IMR-90 (cell line): ENCODE results near the gene CDK11B. TPM values are rescaled to one million over a fixed set of nuclear protein-coding genes. Genes with fewer than 3 reads are reported as not detected.

ENCODE experiments used
- ATAC-seq: fragments of 200-7000 bp; cut with Tn5 transposase; 2 replicates; pipeline ENCODE4 v1.9.1; 2020; ENCODE audit warnings: low read depth, mild to moderate bottlenecking, moderate library complexity
- BruUV-seq: library from RNA; stranded (reverse); fragments of 400-500 nt; replicated peaks from 2 replicates; lab custom pipeline; 2021; lab: Mats Ljungman, UMichigan
- CTCF ChIA-PET: fragments of 300-600 bp; formaldehyde crosslinking; extraction: SDS; loops from one replicate; lab custom pipeline; 2021; ENCODE audit warnings: antibody characterized with exemption; lab: Yijun Ruan, JAX
- POLR2A ChIA-PET: fragments of 300-600 bp; sonication (Branson Sonifier 250); formaldehyde crosslinking; loops from one replicate; lab custom pipeline; 2022; ENCODE audit warnings: antibody characterized with exemption; ENCODE audit not compliant: unreplicated experiment; lab: Charles Lee
- DNase-seq: peaks from one replicate; pipeline ENCODE4 v3.0.0; 2013
- H2AFZ ChIP-seq: replicated peaks from 2 replicates; pipeline ENCODE3; 2013; ENCODE audit warnings: low read length, mild to moderate bottlenecking; ENCODE audit not compliant: poor library complexity
- H2AK5ac ChIP-seq: 2 replicates; pipeline ENCODE4 v1.6.1; 2013; ENCODE audit warnings: low read depth, low read length, inconsistent platforms
- H2AK9ac ChIP-seq: replicated peaks from 2 replicates; pipeline ENCODE3; 2013; ENCODE audit warnings: mild to moderate bottlenecking, low read depth, low read length, moderate library complexity; ENCODE audit not compliant: poor library complexity
- H2BK120ac ChIP-seq: 2 replicates; pipeline ENCODE4 v1.6.1; 2013; ENCODE audit warnings: low read depth, low read length, inconsistent platforms
- H2BK15ac ChIP-seq: 3 replicates; pipeline ENCODE4 v1.6.1; 2013; ENCODE audit warnings: low read depth, low read length, inconsistent platforms
- H2BK20ac ChIP-seq: 2 replicates; pipeline ENCODE4 v1.6.1; 2013; ENCODE audit warnings: low read depth, mild to moderate bottlenecking, inconsistent platforms, low read length, moderate library complexity
- H2BK5ac ChIP-seq: 2 replicates; pipeline ENCODE4 v1.6.1; 2013; ENCODE audit warnings: mild to moderate bottlenecking, low read depth, low read length, inconsistent platforms; ENCODE audit not compliant: poor library complexity, severe bottlenecking
- H3K14ac ChIP-seq: replicated peaks from 2 replicates; pipeline ENCODE4 v1.6.1; 2013; ENCODE audit warnings: low read depth, low read length, inconsistent platforms
- H3K18ac ChIP-seq: 2 replicates; pipeline ENCODE4 v1.6.1; 2013; ENCODE audit warnings: low read depth, low read length, control low read depth
- H3K23ac ChIP-seq: 2 replicates; pipeline ENCODE4 v1.6.1; 2013; ENCODE audit warnings: low read depth, low read length, inconsistent platforms
- H3K27ac ChIP-seq: 2 replicates; pipeline ENCODE4 v1.5.1; 2013; ENCODE audit warnings: mild to moderate bottlenecking, control low read depth, low read length; ENCODE audit not compliant: insufficient read depth
- H3K27me3 ChIP-seq: 2 replicates; pipeline ENCODE4 v1.6.1; 2013; ENCODE audit warnings: low read length; ENCODE audit not compliant: control insufficient read depth, insufficient read depth
- H3K36me3 ChIP-seq: 2 replicates; pipeline ENCODE4 v1.6.1; 2013; ENCODE audit warnings: low read length, mixed read lengths; ENCODE audit not compliant: control insufficient read depth, insufficient read depth
- H3K4ac ChIP-seq: 2 replicates; pipeline ENCODE4 v1.6.1; 2013; ENCODE audit warnings: low read depth, low read length, inconsistent platforms
- H3K4me1 ChIP-seq: 2 replicates; pipeline ENCODE4 v1.6.1; 2013; ENCODE audit warnings: low read length, mixed read lengths; ENCODE audit not compliant: control insufficient read depth, insufficient read depth
- H3K4me2 ChIP-seq: 2 replicates; pipeline ENCODE4 v1.6.1; 2013; ENCODE audit warnings: low read depth, mild to moderate bottlenecking, control low read depth, low read length, moderate library complexity
- H3K4me3 ChIP-seq: 2 replicates; pipeline ENCODE4 v1.5.1; 2013; ENCODE audit warnings: low read depth, mild to moderate bottlenecking, control low read depth, low read length, moderate library complexity; ENCODE audit not compliant: insufficient read depth
- H3K56ac ChIP-seq: 2 replicates; pipeline ENCODE4 v1.6.1; 2013; ENCODE audit warnings: low read length, inconsistent platforms; ENCODE audit not compliant: insufficient read depth; ENCODE audit errors: extremely low read depth
- H3K79me1 ChIP-seq, 2 experiments: 2 replicates each; pipeline ENCODE4 v1.6.1; 2013; ENCODE audit warnings: low read length in 2 of 2, inconsistent platforms in 1 of 2, low read depth in 1 of 2
- H3K9ac ChIP-seq: 2 replicates; pipeline ENCODE4 v1.6.1; 2013; ENCODE audit warnings: low read depth, low read length, control low read depth
- H3K9me1 ChIP-seq: 2 replicates; pipeline ENCODE4 v1.6.1; 2013; ENCODE audit warnings: low read length, inconsistent platforms; ENCODE audit not compliant: insufficient read depth
- H3K9me3 ChIP-seq: 2 replicates; pipeline ENCODE4 v1.6.1; 2013; ENCODE audit warnings: low read length; ENCODE audit not compliant: control insufficient read depth, insufficient read depth
- H4K20me1 ChIP-seq: 2 replicates; pipeline ENCODE4 v1.6.1; 2013; ENCODE audit warnings: low read length, inconsistent platforms; ENCODE audit not compliant: insufficient read depth
- H4K5ac ChIP-seq: 2 replicates; pipeline ENCODE4 v1.6.1; 2013; ENCODE audit warnings: mild to moderate bottlenecking, low read depth, low read length, control low read depth
- H4K8ac ChIP-seq, 2 experiments: 2 replicates each; pipeline ENCODE4 v1.6.1; 2013; ENCODE audit warnings: low read depth in 2 of 2, low read length in 2 of 2, control low read depth in 1 of 2, inconsistent platforms in 1 of 2
- H4K91ac ChIP-seq: 2 replicates; pipeline ENCODE4 v1.6.1; 2013; ENCODE audit warnings: low read depth, low read length, inconsistent platforms; ENCODE audit not compliant: insufficient read depth
- FOS ChIP-seq: fragments of 150-350 bp; IDR thresholded peaks from 2 replicates; pipeline ENCODE4 v1.6.1; 2016; ENCODE audit warnings: low read depth, low read length
- RAD21 ChIP-seq: IDR thresholded peaks from 2 replicates; pipeline ENCODE4 v1.6.1; 2012; ENCODE audit warnings: low read length, improper control_type of control experiment
- WGBS, 2 experiments: methylation state at CpG; one replicate each; pipeline versions ENCODE4 v1.1.5 to v1.1.7; 2013; ENCODE audit warnings: missing lambda C conversion rate in 2 of 2; ENCODE audit not compliant: insufficient read length in 1 of 2; ENCODE audit errors: extremely low coverage in 2 of 2; 5-methylcytosine and 5-hydroxymethylcytosine counted together
- dilution Hi-C: fragments of 300-500 bp; cut with HindIII; formaldehyde crosslinking; loops from one replicate; pipeline ENCODE4 v1.14.3; 2018; ENCODE audit warnings: low sequenced_read_pairs; ENCODE audit not compliant: unreplicated experiment
- in situ Hi-C: fragments of 300-500 bp; cut with MboI; formaldehyde crosslinking; loops from 3 replicates; pipeline ENCODE4 v1.14.3; 2019; ENCODE audit warnings: low sequenced_read_pairs, inconsistent platforms, mixed read lengths
- intact Hi-C: fragments of 100-400 bp; cut with micrococcal nuclease; formaldehyde crosslinking; loops from 2 replicates; pipeline ENCODE4 v1.10.0; 2022
- polyA plus RNA-seq, 3 experiments: library from polyadenylated mRNA; depleted of rRNA; stranded (reverse); fragments of >200 nt; gene quantifications; 2 replicates each; pipeline ENCODE4 v1.2.3, GENCODE V29; 2012; ENCODE audit warnings: low replicate concordance in 1 of 3
- total RNA-seq: library from RNA; depleted of rRNA; stranded (reverse); fragments of >200 nt; gene quantifications from 2 replicates; pipeline ENCODE4 v1.2.3, GENCODE V29; 2012
- TF ChIP-seq, protein P1 (sequence below): conservative IDR thresholded peaks from 2 replicates; pipeline ENCODE4 v1.5.1; 2012; ENCODE audit warnings: mild to moderate bottlenecking, low read depth, low read length, improper control_type of control experiment

Gene CDK11B
- total and polyA plus RNA-seq, 2 of the 4 experiments (the other 2 are of a cell fraction): 8.2 to 19.1 TPM

DNA sequence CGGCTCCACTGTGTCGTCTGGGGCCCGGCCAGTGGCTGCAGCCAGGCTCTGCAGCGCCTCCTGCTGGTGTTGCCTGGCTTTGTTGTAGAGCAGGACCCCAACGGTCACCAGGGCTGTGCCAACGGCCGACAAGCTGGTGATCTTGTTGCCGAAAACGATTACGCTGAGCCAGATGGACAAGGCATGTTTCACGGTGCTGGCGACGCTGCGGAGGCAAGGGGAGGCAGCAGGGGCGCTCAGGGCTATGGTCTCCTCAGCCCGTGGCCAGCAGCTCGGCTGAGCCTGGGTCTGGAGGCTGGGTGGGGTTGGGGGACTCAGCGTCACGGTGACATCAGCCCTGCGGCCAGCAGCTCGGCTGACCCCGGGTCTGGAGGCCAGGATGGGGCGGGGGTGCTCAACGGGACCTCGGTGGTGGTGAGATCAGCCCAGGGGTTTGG lies 7.0 kb upstream of the CDK11B start:
- ATAC-seq (no peak), DNase-seq (no peak)
- no peak overlapping the region for H3K4me3 ChIP-seq
- no peak overlapping the region for H3K4me2 ChIP-seq
- POLR2A ChIA-PET: no interaction called here
- no peak overlapping the region for H4K5ac ChIP-seq
- peaks cover 41% of the 10 kb centered on the region for H3K36me3 ChIP-seq
- intact Hi-C loops: no loop called here
- no peak overlapping the region for H3K18ac ChIP-seq
- no peaks in the 10 kb centered on the region for H4K20me1 ChIP-seq
- no peak overlapping the region for H2AK5ac ChIP-seq
- H2AK9ac ChIP-seq: peak overlapping the region; percentile 28
- no peak overlapping the region for H2BK5ac ChIP-seq
- H3K14ac ChIP-seq: no peak overlapping the region
- no peak overlapping the region for H4K91ac ChIP-seq
- peak overlapping the region; percentile 43 for H2AFZ ChIP-seq
- no peak overlapping the region for H3K9ac ChIP-seq
- TF ChIP-seq FOS: no peak
- TF ChIP-seq RAD21: 0 out of 2 replicates have a peak, but pooled peaks have one; percentile 6
- TF ChIP-seq, protein P1, sequence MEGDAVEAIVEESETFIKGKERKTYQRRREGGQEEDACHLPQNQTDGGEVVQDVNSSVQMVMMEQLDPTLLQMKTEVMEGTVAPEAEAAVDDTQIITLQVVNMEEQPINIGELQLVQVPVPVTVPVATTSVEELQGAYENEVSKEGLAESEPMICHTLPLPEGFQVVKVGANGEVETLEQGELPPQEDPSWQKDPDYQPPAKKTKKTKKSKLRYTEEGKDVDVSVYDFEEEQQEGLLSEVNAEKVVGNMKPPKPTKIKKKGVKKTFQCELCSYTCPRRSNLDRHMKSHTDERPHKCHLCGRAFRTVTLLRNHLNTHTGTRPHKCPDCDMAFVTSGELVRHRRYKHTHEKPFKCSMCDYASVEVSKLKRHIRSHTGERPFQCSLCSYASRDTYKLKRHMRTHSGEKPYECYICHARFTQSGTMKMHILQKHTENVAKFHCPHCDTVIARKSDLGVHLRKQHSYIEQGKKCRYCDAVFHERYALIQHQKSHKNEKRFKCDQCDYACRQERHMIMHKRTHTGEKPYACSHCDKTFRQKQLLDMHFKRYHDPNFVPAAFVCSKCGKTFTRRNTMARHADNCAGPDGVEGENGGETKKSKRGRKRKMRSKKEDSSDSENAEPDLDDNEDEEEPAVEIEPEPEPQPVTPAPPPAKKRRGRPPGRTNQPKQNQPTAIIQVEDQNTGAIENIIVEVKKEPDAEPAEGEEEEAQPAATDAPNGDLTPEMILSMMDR: peak; percentile 27
- no peak overlapping the region for H2BK120ac ChIP-seq
- H3K9me3 ChIP-seq: no peaks in the 10 kb centered on the region
- H3K4me1 ChIP-seq: peaks cover 6% of the 10 kb centered on the region
- dilution Hi-C loops: no loop called here
- in situ Hi-C loops: no loop called here
- H3K4ac ChIP-seq: no peak overlapping the region
- 81% methylated on average over 13 of the region's 25 CpGs; no CpG with 5 or more reads in 1 of the 2 experiments for WGBS, 2 experiments
- CTCF ChIA-PET: interaction anchor here (0.5 kb wide), 1 partner anchor 111 kb away, joined by 6 read pairs; no protein-coding TSS in a partner anchor
- no peak overlapping the region for H3K56ac ChIP-seq
- H3K27me3 ChIP-seq: no peaks in the 10 kb centered on the region
- no peak overlapping the region for H4K8ac ChIP-seq
- no peaks in the 10 kb centered on the region; the same call in 1 of the 2 replicates for H3K9me1 ChIP-seq
- no peak overlapping the region for H3K27ac ChIP-seq
- no peak overlapping the region for H2BK15ac ChIP-seq
- peaks cover 0 to 7% of the 10 kb centered on the region in 2 experiments; a peak in 1 of 4 replicates for H3K79me1 ChIP-seq
- BruUV-seq: no TSS peak
- no peak overlapping the region for H3K23ac ChIP-seq
- no peak overlapping the region for H2BK20ac ChIP-seq
